Measurements from ENCODE around the gene TMEM235. TPM values are rescaled to one million over a fixed set of nuclear protein-coding genes. Genes with fewer than 3 reads are reported as not detected.

Gene TMEM235
- total and polyA plus RNA-seq, 2 donors (not counting 3 experiments of a cell fraction or from before 2014, with no cell fraction given), result 0.04 to 0.38 TPM

DNA sequence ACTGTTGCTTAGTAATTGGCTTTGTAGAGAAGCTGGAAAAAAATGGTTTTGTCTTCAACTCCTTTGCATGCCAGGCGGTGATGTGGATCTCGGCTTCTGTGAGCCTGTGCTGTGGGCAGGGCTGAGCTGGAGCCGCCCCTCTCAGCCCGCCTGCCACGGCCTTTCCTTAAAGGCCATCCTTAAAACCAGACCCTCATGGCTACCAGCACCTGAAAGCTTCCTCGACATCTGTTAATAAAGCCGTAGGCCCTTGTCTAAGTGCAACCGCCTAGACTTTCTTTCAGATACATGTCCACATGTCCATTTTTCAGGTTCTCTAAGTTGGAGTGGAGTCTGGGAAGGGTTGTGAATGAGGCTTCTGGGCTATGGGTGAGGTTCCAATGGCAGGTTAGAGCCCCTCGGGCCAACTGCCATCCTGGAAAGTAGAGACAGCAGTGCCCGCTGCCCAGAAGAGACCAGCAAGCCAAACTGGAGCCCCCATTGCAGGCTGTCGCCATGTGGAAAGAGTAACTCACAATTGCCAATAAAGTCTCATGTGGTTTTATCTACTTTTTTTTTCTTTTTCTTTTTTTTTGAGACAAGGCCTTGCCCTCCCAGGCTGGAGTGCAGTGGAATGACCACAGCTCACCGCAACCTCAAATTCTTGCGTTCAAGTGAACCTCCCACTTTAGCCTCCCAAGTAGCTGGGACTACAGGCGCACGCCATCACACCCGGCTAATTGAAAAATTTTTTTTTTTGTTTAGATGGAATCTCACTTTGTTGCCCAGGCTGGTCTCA is 6.2 kb upstream of the TMEM235 start:
- TF ChIP-seq POLR2A (IDR thresholded peaks at IDR 0.05; ENCODE audit: low read depth, low read length) (no peak), POLR2AphosphoS5 (IDR thresholded peaks at IDR 0.05; ENCODE audit: insufficient read depth, low read depth, low read length) (no peak), MYC (IDR thresholded peaks at IDR 0.05; ENCODE audit: low read depth, low read length) (no peak), EZH2 (IDR thresholded peaks at IDR 0.05; ENCODE audit: borderline replicate concordance, low read depth, low read length, severe bottlenecking) (no peak), JUN (IDR thresholded peaks at IDR 0.05; ENCODE audit: borderline replicate concordance, insufficient read depth, insufficient read length, low read depth) (no peak), FOS (IDR thresholded peaks at IDR 0.05; ENCODE audit: borderline replicate concordance, insufficient read depth, low read length) (no peak)
- TF ChIP-seq, protein P1, sequence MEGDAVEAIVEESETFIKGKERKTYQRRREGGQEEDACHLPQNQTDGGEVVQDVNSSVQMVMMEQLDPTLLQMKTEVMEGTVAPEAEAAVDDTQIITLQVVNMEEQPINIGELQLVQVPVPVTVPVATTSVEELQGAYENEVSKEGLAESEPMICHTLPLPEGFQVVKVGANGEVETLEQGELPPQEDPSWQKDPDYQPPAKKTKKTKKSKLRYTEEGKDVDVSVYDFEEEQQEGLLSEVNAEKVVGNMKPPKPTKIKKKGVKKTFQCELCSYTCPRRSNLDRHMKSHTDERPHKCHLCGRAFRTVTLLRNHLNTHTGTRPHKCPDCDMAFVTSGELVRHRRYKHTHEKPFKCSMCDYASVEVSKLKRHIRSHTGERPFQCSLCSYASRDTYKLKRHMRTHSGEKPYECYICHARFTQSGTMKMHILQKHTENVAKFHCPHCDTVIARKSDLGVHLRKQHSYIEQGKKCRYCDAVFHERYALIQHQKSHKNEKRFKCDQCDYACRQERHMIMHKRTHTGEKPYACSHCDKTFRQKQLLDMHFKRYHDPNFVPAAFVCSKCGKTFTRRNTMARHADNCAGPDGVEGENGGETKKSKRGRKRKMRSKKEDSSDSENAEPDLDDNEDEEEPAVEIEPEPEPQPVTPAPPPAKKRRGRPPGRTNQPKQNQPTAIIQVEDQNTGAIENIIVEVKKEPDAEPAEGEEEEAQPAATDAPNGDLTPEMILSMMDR (IDR thresholded peaks at IDR 0.05; ENCODE audit: extremely low read depth in 1 of 2, insufficient read depth in 1 of 2, low read depth in 1 of 2, low read length in 2 of 2), result no peak
- Histone ChIP-seq H3K9me3 (replicated peaks; ENCODE audit: control insufficient read depth, insufficient read depth, low read length) (no peaks in the 10 kb centered on the region), H3K9me1 (replicated peaks; ENCODE audit: control insufficient read depth, extremely low read depth, insufficient read depth, low read length) (no peaks in the 10 kb centered on the region), H4K20me1 (replicated peaks; ENCODE audit: control insufficient read depth, extremely low read depth, insufficient read depth, low read length) (no peaks in the 10 kb centered on the region), H3K4me3 (replicated peaks in 1 of 3; ENCODE audit: insufficient read depth in 1 of 3, low read depth in 1 of 3, low read length in 3 of 3) (no peak overlapping the region), H3K4me2 (ENCODE audit: insufficient read depth, low read length) (no peak overlapping the region), H2AFZ (ENCODE audit: low read depth, low read length) (no peak overlapping the region), H3K36me3 (ENCODE audit: control insufficient read depth in 2 of 2, extremely low read depth in 1 of 2, insufficient read depth in 2 of 2, low read length in 2 of 2) (no peaks in the 10 kb centered on the region), H3K4me1 (ENCODE audit: control insufficient read depth, extremely low read depth, insufficient read depth, low read length) (peaks cover 31% of the 10 kb centered on the region), H3K79me2 (ENCODE audit: control insufficient read depth, insufficient read depth, low read length) (no peaks in the 10 kb centered on the region), H3K27ac (ENCODE audit: insufficient read depth, low read depth, low read length) (no peak overlapping the region), H3K27me3 (ENCODE audit: control insufficient read depth in 2 of 2, insufficient read depth in 2 of 2, low read length in 2 of 2) (peaks cover under 1 to 4% of the 10 kb centered on the region in 2 experiments), H3K9ac (replicated peaks; ENCODE audit: extremely low read depth, insufficient read depth, low read length) (no peak overlapping the region)
- POLR2A ChIA-PET, result no interaction called here
- intact Hi-C loops (cut with micrococcal nuclease) (no loop called here), dilution Hi-C loops (cut with MboI; ENCODE audit: extremely low pct_ligation_motif_present, low sequenced_read_pairs) (no loop called here)
- BruUV-seq (replicated peaks), result no TSS peak
- CTCF ChIA-PET, result interaction anchor here (1.3 to 5.6 kb wide), 2 partner anchors 25 to 197 kb away, joined by 3 to 39 read pairs; no protein-coding TSS in a partner anchor
- FAIRE-seq (no peak), DNase-seq (ENCODE audit: low read depth, low spot score) (no peak)
